MM.1S (cell line): ENCODE results near the gene SLC29A1.

Source experiments
- EZH2 ChIP-seq: fragments of 300-600 bp; sonication (generic); optimal IDR thresholded peaks from 2 replicates; pipeline ENCODE3; 2017; ENCODE audit warnings: low read depth, mild to moderate bottlenecking, antibody characterized with exemption, low read length, mixed read lengths
- EZH2phosphoT487 ChIP-seq: fragments of 300-600 bp; sonication (generic); IDR thresholded peaks from 2 replicates; pipeline ENCODE4 v1.6.1; 2018; ENCODE audit warnings: antibody characterized with exemption, low read length
- TF ChIP-seq, protein P1 (sequence below): fragments of 300-600 bp; sonication (generic); IDR thresholded peaks from 2 replicates; pipeline ENCODE4 v1.5.1; 2016; ENCODE audit warnings: antibody characterized with exemption, low read length, mixed read lengths

GRCh38 chr6:44271406-44271723 lies 48.0 kb downstream of the SLC29A1 start:
- TF ChIP-seq, protein P1, sequence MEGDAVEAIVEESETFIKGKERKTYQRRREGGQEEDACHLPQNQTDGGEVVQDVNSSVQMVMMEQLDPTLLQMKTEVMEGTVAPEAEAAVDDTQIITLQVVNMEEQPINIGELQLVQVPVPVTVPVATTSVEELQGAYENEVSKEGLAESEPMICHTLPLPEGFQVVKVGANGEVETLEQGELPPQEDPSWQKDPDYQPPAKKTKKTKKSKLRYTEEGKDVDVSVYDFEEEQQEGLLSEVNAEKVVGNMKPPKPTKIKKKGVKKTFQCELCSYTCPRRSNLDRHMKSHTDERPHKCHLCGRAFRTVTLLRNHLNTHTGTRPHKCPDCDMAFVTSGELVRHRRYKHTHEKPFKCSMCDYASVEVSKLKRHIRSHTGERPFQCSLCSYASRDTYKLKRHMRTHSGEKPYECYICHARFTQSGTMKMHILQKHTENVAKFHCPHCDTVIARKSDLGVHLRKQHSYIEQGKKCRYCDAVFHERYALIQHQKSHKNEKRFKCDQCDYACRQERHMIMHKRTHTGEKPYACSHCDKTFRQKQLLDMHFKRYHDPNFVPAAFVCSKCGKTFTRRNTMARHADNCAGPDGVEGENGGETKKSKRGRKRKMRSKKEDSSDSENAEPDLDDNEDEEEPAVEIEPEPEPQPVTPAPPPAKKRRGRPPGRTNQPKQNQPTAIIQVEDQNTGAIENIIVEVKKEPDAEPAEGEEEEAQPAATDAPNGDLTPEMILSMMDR = no peak
- TF ChIP-seq EZH2phosphoT487 (no peak), EZH2 (no peak)
